Measurements from ENCODE around the gene CD84.
"Not testable (repeated sequence)": the region's sequence is repeated elsewhere in the genome, so short reads cannot be mapped to it uniquely, and the experiment has no call there.

Gene CD84

GRCh38 chr1:160539990-160540858 is 39.1 kb downstream of the CD84 start:
- no peak for TF ChIP-seq CTCF (IDR thresholded peaks at IDR 0.05; ENCODE audit: unreplicated experiment in 3 of 3)
- peaks cover 9% of the 10 kb centered on the region for H3K4me1 Mint-ChIP-seq
- no peaks in the 10 kb centered on the region for H3K36me3 Mint-ChIP-seq (ENCODE audit: low read depth)

GRCh38 chr1:160539684-160539989 is 39.7 kb downstream of the CD84 start:
- H3K27ac Mint-ChIP-seq = no peak overlapping the region
- no peak overlapping the region for H3K4me3 Mint-ChIP-seq
- no peaks in the 10 kb centered on the region for H3K27me3 Mint-ChIP-seq (ENCODE audit: low read depth)
- H3K9me3 Mint-ChIP-seq = peaks cover 10% of the 10 kb centered on the region
- peaks cover 9% of the 10 kb centered on the region for H3K4me1 Mint-ChIP-seq
- H3K36me3 Mint-ChIP-seq (ENCODE audit: low read depth) = no peaks in the 10 kb centered on the region
- TF ChIP-seq CTCF (IDR thresholded peaks at IDR 0.05; ENCODE audit: unreplicated experiment in 3 of 3) = no peak

More at GRCh38 chr1:160539990-160540858, 39.1 kb downstream of the CD84 start:
- peaks cover 7% of the 10 kb centered on the region for H3K9me3 Mint-ChIP-seq
- H3K27me3 Mint-ChIP-seq (ENCODE audit: low read depth) = no peaks in the 10 kb centered on the region
- peak overlapping the region in 1 of 3 experiments; percentile 84 for H3K27ac Mint-ChIP-seq
- no peak overlapping the region for H3K4me3 Mint-ChIP-seq

GRCh38 chr1:160538985-160539651 is 40.2 kb downstream of the CD84 start:
- no peak for TF ChIP-seq CTCF (IDR thresholded peaks at IDR 0.05; ENCODE audit: unreplicated experiment in 3 of 3)
- H3K4me3 Mint-ChIP-seq = no peak overlapping the region
- peaks cover 10% of the 10 kb centered on the region for H3K9me3 Mint-ChIP-seq
- H3K36me3 Mint-ChIP-seq (ENCODE audit: low read depth) = no peaks in the 10 kb centered on the region
- no peaks in the 10 kb centered on the region for H3K27me3 Mint-ChIP-seq (ENCODE audit: low read depth)
- peak overlapping the region in 1 of 3 experiments; percentile 8 for H3K27ac Mint-ChIP-seq
- peaks cover 9% of the 10 kb centered on the region for H3K4me1 Mint-ChIP-seq

GRCh38 chr1:160537714-160538665 is 41.3 kb downstream of the CD84 start:
- H3K36me3 Mint-ChIP-seq (ENCODE audit: low read depth) = no peaks in the 10 kb centered on the region
- no peak overlapping the region for H3K27ac Mint-ChIP-seq
- H3K27me3 Mint-ChIP-seq (ENCODE audit: low read depth) = no peaks in the 10 kb centered on the region
- peaks cover 10% of the 10 kb centered on the region for H3K9me3 Mint-ChIP-seq
- no peak for TF ChIP-seq CTCF (IDR thresholded peaks at IDR 0.05; ENCODE audit: unreplicated experiment in 3 of 3)
- no peak overlapping the region for H3K4me3 Mint-ChIP-seq
- peaks cover 9% of the 10 kb centered on the region for H3K4me1 Mint-ChIP-seq

- Mint-ChIP-seq H3K4me3 (no peak overlapping the region), H3K4me1 (no peaks in the 10 kb centered on the region), H3K36me3 (ENCODE audit: low read depth) (no peaks in the 10 kb centered on the region), H3K9me3 (peaks cover 26% of the 10 kb centered on the region), H3K27ac (no peak overlapping the region), H3K27me3 (ENCODE audit: low read depth) (no peaks in the 10 kb centered on the region)
- TF ChIP-seq CTCF (IDR thresholded peaks at IDR 0.05; ENCODE audit: unreplicated experiment in 3 of 3) = no peak
Observed at GRCh38 chr1:160534823-160535605, 44.3 kb downstream of the CD84 start.

- not testable (repeated sequence) for H3K27ac Mint-ChIP-seq; H3K36me3 Mint-ChIP-seq (ENCODE audit: low read depth); H3K4me1 Mint-ChIP-seq; H3K27me3 Mint-ChIP-seq (ENCODE audit: low read depth); H3K4me3 Mint-ChIP-seq
- peaks cover 36% of the 10 kb centered on the region for H3K9me3 Mint-ChIP-seq
Observed at GRCh38 chr1:160532557-160532813, 46.8 kb downstream of the CD84 start.

GRCh38 chr1:160531809-160532556 is 47.3 kb downstream of the CD84 start:
- not testable (repeated sequence) for H3K27ac Mint-ChIP-seq; H3K36me3 Mint-ChIP-seq (ENCODE audit: low read depth); H3K27me3 Mint-ChIP-seq (ENCODE audit: low read depth); H3K4me3 Mint-ChIP-seq; H3K4me1 Mint-ChIP-seq
- H3K9me3 Mint-ChIP-seq = peaks cover 40% of the 10 kb centered on the region
